GM03348 (cell line): Measurements from ENCODE around the gene ISCU.
A peak's percentile ranks its signal among the peaks of the same experiment; 100 is the strongest.
"Not testable (repeated sequence)": the region's sequence is repeated elsewhere in the genome, so short reads cannot be mapped to it uniquely, and the experiment has no call there.

Experiments used
- DNase-seq: peaks from one replicate; pipeline ENCODE4 v3.0.0; 2012; ENCODE audit warnings: low spot score

ISCU gene

DNA sequence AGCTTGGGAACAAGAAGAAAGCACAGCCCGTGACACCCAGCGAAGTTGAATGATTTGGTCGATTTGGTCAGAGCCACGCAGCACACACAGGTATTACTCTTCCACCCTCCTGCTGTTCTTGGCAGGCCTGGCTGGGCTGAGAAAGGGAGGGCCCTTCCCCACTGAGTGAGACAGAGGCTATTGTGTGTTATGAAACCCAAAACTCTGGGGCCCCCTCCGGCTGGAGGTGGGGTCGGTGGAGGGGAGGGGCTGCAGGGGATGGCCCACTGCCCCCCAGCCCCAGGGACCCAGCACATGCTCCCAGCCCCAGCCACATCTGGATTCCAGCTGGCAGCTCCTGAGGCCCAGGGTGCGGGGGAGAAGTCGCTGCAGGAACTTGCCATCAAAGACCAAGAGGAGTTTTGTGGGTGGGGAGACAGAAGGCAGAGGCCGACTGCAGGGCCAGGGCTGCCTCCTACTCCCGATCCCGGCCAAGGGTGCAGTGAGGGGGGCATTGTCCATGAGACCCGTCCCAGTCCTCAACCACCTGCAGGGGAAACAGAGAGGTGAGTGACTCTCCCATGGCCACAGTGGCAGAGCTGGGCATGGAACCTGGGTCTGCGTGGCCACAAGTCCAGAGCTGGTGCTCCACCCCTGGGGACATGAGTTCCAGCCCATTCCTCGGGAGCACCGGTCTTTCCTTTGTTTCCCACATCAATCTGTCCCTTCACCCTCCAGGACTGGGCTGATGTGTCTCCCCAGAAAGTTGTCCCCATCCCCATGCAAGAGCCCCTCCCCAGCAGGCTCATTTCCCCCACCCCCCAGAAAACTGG lies 26.8 kb downstream of the ISCU start:
- peak; percentile 61 for DNase-seq

DNA sequence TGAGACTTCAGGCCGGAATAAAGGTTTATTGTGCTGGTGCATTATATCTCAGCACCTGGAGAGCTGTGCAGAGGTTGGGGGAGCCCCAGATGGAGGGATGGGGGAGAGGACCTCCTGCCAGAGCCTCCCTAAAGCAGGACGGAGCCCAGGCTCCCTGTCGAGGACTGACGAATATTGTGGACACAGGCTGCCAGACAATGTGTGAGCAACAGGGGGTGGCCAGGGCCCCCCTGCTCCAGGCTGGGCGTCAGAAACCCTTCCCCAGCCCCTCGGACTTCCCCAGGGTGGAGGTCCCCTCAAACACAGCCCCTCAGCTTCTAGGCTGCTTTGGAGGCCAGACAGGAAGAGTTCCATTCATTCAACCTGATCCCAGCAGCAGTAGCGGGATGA lies 27.4 kb downstream of the ISCU start:
- no peak for DNase-seq

DNA sequence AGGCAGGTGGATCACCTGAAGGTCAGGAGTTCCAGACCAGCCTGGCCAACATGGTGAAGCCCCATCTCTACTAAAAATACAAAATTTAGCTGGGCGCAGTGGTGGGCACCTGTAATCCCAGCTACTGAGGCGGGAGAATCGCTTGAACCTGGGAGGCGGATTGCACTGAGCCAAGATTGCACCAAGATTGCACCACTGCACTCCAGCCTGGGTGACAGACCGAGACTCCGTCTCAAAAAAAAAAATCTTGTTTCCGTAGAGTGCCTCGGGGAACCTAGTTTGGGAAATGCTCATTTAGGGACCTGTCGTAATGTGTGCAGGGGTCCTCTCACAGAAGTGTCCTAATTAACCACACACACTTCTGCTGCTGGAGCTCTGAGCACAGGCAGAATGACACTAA lies 28.1 kb downstream of the ISCU start:
- DNase-seq, result not testable (repeated sequence)

DNA sequence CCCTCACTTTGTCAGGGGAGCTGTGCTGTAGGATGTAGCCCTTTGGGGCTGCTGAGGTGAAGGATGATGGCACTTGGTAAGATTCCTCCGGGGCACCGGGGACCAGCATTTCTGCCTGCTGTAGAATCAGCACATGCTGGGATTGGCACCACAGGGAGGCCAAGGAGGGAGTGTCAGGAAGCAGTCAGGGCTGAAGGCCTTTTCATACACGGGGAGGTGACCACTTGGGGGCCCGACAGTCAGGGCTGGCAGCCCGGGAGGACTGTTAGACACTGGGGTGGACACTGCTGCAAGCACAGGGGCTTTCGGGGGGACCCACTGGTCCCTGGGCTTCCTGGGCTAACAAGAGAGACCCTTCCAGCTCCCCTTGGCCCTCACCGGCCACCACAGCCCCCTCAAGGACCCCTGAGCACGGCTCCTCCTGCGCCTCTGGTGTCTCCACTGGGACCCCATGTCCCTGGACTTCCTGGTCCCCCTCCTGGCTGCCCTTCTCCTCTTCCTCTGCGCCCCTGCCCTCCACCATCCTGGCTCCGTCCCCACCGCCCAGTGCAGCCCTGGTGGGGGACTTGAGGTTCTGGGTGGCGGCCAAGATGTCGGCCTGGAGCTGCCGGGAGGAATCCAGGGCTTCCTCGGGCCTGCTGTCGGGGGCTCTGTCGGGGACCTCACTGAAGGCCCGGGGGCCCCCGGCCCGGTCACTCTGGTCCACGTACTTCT lies 29.0 kb downstream of the ISCU start:
- no peak for DNase-seq

DNA sequence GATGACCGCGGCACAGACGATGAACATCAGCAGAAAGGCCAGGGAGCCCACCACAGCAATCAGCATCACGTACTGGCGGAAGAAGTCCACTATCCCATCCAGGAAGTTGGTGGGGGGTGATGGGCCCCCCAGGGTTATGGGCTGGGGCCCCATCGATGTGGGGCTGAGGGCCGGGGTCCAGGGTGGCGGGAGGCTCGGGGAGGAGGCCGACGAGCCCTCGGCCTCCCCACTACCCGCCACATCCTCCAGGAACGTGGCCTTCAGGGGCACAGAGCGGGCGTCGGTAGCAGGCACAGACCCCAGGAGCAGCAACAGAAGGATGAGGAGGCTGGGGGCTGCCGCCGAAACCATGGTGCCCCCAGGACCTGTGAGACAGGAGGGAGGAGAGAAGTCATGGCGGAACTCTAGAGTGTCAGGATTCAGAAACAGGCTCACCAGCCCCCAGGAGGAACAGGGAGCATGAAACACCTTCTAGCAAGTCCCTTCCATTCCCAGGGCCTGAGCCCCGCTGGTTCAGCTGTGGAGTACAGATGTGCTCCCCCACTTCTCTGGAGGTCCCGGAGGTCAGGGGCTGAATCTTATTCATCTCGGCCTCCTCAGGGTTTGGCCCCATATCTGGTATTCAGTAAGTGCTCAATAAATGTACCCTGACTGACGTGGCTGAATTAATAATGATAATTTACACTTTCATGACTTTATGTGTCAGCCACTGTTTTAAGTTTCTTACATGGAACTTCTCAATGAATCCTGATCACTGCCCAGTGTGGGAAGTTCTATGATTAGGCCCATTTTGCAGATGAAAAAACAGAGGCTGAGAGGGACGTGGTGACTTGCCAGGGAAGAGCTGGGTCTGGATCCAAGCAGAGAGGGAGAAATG lies 29.9 kb downstream of the ISCU start:
- no peak for DNase-seq

DNA sequence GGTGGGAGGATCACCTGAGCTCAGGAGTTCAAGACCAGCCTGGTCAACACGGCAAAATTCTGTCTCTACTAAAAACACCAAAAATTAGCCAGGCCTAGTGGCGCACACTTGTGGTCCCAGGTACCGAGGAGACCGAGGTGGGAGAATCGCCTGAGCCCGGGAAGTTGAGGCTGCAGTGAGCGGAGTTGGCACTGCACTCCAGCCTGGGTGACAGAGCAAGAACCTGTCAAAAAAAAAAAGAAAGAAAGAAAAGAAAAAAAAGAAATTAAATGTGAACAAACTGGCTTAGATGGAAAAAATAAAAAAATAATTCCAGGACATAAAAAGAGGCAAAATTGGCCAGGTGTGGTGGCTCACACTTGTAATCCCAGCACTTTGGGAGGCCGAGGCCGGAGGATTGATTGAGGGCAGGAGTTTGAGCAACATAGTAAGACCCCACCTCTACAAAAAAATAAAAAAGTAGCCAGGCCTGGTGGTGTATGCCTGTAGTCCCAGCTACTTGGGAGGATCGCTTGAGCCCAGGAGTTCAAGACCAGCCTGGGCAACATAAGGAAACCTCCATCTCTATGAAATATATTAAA lies 32.0 kb downstream of the ISCU start:
- no peak for DNase-seq

DNA sequence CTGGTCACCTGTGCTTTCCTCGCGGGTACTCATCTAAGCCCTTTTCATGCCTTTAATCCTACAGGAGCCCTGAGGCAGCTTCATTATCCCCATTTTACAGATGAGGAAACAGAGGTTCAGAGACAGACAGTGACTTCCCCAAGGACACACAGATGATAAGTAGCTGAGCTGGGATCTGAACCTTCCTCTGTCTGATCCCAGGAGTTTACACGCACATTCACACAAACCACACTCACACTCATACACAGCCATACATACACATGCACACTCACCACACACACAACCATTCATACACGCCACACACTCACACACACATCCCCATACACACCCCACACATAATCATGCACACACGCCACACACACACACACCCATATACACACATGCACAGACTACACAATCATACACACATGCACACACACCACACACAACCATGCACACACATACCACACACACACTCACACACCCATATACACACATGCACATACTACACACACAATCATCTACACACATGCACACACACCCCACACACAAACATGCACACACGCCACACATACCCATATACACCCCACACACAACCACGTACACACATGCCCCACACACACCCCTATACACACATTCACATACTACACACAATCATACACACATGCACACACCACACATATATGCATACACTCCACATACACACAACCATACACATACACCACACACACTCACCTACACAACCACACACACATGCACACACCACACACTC lies 32.7 kb downstream of the ISCU start:
- DNase-seq, result no peak

DNA sequence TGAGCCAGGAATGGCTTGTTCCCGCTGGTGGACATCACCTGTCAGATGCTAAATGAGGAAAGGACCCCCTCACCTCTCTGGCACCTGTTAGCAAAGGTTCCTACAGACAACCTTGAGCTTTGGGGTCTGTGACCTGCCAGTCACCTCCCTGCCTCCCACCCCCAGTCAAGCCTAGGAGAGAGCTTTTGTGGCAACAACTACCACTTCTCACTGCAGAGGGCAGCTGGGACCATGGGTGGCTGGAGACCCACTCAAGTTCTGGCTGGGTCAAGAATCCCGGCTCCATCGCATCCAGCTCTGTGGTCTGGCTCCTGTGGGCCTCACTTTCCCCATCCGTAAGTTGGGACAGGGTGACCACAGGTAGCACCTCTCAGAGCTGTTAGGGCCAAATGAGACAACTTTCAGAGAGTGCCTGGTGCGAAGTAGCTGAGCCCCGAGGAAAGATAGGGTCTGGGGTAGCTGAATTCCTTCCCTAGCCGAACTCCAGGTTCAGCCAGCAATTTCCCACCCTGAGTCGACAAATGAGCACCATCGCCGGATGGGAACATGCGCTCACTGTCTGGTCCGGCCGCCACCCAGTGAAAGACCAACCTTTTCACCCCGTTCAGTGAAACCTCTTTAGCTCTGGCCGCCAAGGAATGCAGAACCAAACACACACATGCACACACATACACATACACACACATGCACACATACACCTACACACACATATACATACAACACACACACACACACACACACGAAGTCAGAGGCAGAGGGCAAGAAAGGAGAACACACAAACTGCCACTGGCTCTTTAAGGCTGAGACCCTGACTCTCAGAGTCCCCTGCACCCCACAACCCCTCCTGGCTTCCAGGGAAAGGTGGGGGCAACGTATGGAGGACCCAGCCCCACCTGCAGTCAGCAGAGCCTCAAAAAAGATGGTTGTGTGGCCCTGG lies 33.6 kb downstream of the ISCU start:
- DNase-seq, result peak; percentile 48

DNA sequence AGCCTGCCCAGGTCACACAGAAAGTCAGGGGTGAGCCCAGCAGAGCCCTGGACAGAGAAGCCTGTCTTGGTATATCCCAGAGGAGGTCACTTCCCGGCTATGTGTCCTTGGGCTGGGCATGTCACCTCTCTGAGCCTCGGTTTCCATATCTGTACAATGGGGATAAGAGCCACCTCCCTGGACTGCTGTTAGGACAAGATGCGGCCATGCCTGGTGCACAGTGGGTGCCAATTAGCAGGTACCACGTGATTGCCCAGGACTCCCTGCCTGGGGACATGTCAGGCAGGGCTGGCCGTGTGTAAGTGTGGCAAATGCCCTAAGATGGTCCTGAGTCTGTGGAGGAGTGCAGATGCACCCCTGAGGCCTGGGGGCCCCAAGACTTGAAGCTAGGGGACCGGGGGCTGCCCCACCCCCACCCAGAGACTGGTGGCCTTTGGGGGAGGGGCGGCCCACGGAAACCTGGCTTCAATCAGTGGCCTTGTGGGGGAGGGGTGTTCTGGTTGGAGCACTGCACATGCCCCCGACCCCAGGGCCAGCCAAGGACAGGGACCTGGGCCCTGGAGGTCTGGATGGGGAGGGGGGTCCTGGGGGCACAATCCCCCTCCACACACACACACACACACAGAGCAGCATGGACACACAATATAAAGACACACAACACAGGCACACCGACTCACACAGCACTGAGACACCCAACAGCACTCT lies 34.6 kb downstream of the ISCU start:
- DNase-seq, result peak; percentile 47

DNA sequence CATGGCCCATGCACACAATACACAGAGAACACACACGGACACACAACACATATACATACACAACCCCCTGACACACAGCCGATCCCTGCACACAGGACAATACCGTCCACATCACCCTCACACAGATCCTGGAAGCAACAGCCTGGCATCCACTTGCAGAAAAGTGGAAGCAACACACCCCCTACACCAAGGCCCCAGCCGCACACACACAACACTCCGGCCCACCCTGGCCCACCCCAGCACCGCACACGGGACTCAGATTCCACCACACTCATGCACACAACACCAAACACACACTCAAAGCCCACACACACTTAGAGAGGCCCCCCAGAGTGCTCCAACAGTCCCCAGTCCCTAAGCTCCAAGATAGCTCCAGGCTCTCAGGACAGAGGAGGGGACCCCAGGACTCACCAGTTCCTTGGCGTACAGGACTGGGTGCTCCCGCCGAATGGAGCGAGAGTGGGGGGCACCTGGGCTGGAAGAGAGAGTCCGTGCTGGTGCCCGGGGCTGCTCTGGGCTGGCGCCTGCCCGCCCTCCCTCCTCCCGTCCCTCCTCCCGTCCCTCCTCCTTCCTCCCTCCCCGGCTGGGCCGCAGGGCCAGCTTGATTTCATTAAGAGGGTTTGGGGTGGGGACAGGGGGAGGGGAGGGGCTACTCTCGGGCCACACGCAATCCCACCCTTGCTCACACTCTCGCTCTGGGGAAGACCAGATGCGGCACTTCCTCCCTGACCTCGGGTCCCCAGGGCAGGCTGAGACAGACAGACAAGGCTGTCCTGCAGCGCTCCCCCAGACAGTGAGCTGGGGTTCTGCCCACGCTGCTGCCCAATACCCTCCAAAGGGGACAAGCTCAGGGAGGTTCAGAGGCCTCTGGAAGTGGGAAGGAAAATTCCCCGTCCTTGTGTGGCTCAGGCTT lies 35.4 kb downstream of the ISCU start, which contains the start of gene TMEM119:
TSS of gene TMEM119 (minus strand) at position 526 of the 913 bp plus-strand sequence. CDS start 5,701 bp downstream, outside the sequence.
- DNase-seq, result peak; percentile 91

DNA sequence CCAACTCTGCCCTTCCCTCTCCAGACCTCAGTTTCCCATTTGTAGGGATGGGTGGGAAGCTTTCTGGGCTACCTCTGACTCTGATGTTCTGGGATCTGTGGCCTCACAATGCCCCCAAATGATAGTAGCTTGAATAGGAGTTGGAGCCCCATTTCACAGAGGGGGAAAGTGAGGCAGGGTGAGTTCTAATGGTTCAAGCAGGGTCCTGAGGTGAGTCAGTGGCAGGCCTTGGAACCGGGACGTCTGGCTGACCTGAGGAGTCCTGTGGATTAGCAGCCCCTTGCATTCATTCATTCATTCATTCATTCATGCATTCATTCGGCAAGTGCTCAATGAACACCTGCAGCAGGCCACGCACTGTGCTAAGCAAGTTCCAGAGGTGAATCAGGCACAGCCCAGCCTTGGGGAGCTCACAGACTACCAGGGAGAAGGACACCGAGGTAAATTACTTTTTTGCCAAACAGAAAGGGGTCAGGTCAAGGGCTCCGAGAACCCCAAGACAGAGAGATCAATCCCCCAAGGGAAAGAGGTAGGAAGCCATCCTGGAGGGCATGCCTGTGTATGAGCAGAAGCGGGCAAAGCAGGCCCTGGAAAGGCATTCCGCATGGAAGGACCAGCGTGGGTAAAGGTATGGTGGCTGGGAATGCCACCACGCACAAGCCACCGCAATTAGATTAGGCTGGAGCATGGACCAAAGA lies 36.3 kb downstream of the ISCU start:
- no peak for DNase-seq

DNA sequence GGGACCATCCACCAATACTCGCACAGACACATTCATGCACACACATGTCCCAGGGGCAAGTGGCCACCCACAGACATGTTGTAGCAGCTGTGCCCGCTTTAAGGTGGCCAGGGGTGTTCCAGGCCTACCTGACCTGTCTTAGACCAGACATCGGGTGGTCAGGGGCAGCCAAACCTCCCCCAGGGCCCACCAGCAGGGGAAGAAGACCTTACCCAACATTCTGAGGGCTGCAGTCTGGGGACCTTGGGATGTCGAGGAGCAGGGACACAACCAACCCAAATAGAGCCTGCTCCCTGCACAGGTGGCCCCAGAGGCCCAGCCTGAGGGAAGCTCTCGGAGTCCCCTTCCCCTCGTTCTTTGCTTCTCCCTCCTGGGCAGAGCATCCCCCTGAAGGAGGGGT lies 37.1 kb downstream of the ISCU start:
- DNase-seq, result no peak

DNA sequence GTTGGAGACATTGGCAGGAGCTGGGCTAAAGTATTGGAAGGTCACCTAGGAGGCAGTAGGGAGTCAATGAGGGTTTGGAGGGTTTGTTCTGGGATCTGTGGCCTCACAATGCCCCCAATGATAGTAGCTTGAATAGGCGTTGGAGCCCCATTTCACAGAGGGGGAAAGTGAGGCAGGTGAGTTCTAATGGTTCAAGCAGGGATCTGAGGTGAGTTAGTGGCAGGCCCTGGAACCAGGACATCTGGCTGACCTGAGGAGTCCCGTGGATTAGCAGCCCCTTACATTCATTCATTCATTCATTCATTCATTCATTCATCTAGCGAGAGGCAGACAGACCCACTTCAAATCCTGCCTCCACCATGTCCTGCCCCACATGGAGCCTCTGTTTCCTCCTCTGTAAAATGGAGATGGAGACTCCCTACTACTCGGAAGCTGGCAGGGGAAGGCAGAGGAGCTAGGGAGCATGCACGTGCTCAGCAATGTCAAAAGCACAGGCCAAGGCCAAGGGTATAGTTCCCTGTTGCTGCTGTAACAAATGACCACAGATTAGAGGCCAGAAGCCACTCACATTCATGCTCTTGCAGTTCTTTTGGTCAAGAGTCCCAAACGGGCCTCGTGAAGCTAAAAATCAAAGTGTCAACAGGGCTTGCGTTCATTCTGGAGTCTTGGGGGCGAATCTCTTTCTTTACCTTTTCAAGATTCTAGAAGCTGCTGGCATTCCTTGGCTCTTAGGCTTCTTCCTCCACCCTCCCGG lies 37.7 kb downstream of the ISCU start:
- no peak for DNase-seq

DNA sequence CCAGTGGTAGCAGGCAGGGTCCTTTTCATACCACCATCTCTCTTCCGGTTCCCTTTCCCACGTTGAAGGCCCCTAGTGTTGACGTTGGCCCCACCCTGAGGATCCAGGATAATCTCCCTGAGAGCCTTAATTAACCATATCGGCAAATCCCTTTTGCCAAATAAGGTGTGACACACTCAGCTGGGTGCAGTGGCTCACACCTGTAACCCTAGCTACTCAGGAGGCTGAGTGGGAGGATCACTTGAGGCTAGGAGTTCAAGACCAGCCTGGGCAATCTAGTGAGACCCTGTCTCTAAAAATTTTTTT lies 38.3 kb downstream of the ISCU start:
- no peak for DNase-seq

DNA sequence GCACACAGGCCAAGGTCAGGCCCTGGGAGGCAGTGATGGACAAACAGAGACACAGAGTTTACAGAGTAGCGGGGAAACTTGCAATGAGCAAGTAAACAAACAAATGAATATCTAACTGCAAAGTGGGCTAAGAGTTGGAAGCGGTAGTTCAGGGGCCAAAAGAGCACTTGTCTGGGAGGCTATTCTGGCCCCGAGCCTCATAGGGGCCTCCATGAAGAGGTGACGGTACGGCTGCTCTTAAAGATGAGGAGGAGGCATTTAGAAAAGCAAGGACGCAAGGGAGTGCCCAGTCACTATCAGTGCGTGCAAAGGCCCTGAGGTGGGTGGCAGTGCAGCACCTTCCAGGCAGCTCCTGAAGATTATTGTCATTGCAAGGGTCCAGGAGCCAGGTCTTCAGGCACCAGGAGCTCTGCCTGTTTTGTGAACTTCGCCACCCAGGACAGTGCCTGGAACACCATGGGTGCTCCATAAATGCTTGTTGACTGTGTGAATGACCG lies 39.9 kb downstream of the ISCU start:
- DNase-seq, result no peak

DNA sequence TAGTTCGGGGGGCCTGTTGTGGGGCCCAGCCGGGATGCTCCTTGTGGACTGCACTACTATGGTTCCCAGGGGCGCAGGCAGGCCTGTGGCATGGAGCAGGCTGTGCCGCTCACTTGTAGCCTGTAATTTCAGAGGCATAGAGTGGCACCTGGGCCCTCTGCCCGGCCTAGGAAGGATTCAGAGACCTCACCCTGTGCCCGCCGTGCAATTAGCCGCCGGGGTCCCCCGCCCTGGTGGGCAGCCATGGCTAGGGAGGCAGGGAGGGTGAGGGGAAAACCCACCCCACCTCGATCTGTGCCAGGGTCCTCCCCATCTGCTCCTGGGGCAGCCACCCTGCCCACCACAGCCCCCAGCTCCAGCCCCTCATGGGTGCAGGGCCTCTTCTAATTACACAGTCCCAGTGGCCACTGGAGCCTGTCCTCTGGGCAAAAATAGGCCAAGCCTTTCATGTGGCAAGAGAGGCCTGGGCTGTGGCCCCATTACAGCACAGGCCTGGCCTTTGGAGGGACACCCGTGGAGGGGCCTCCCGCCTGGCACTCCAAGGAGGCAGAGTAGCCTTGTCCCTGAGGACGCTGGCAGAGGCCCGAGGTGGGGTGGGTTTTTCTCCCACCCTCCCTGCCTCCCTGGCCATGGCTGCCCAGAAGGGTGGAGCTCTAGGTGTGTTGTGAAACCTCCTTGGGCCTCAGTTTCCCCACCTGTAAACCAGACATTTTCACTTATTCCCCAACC lies 40.7 kb downstream of the ISCU start:
- no peak for DNase-seq
